GM12892 (cell line): ENCODE results near the gene TLX3.

Experiments
- POLR2A ChIP-seq: IDR thresholded peaks from 2 replicates; pipeline ENCODE4 v1.6.1; 2011; ENCODE audit warnings: low read depth, low read length, control low read depth
- POLR2AphosphoS5 ChIP-seq: IDR thresholded peaks from 2 replicates; pipeline ENCODE4 v1.6.1; 2011; ENCODE audit warnings: low read depth, low read length, control low read depth

DNA sequence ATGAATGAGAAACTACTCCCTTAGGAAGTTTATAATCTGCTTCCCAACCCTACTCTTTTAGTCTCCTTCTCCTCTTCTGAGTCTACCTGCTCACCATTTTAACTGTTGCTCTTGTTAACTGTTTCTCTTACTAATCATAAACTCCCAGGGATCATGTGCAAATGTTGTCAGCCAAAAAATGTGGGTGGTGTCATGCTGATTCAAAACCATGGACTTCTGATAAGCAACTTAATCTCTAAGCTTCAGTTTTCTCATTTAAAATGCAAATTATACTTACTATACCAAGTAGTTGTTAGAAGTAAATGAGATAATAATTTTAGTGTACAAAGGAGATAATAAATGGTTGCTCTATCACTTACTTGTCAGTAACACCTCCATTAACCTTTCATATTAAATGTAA is 45.9 kb upstream of the TLX3 start:
- TF ChIP-seq POLR2A: no peak
- TF ChIP-seq POLR2AphosphoS5: no peak
